ENCODE data around the gene PHEX.

Gene PHEX

GRCh38 chrX:22148565-22148964 lies 116.4 kb downstream of the PHEX start:
- in situ Hi-C loops (cut with HindIII; ENCODE audit: low sequenced_read_pairs) = loop anchor here (25.0 kb wide), 1 partner anchor 161 kb away; no protein-coding TSS in a partner anchor
- TF ChIP-seq CTCF (IDR thresholded peaks at IDR 0.05; ENCODE audit: low read depth, low read length, missing control alignments) = no peak
- DNase-seq (ENCODE audit: low read depth) = no peak
- no peak overlapping the region for H3K4me3 ChIP-seq (ENCODE audit: low read depth, low read length)

- no peak for TF ChIP-seq CTCF (IDR thresholded peaks at IDR 0.05; ENCODE audit: low read depth, low read length, missing control alignments)
- no peak overlapping the region for H3K4me3 ChIP-seq (ENCODE audit: low read depth, low read length)
- DNase-seq (ENCODE audit: low read depth) = no peak
- in situ Hi-C loops (cut with HindIII; ENCODE audit: low sequenced_read_pairs) = no loop called here
These were observed 118.2 kb downstream of the PHEX start for GRCh38 chrX:22150371-22150770.

GRCh38 chrX:22155126-22155525 lies 123.0 kb downstream of the PHEX start:
- in situ Hi-C loops (cut with HindIII; ENCODE audit: low sequenced_read_pairs) = no loop called here

DNA sequence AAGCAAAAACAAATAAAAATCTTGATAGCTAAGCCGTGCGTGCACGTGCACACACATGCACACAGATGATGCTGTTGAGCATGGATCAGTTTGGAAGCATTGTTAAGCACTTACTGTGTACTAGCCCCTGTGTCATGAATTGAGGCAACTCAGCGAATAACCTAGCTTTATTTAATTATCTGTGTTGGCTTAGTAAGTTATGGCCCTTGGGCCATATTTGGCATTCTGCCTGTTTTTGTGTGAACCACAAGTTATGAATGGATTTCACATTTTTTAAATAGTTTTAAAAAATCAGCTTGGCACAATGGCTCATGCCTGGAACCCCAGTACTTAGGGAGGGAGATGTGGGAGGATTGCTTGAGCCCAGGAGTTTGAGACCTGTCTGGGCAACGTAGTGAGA lies 126.9 kb downstream of the PHEX start:
- in situ Hi-C loops (cut with HindIII; ENCODE audit: low sequenced_read_pairs) = no loop called here
- no peak overlapping the region for H3K4me3 ChIP-seq (ENCODE audit: low read depth, low read length)
- no peak for TF ChIP-seq CTCF (IDR thresholded peaks at IDR 0.05; ENCODE audit: low read depth, low read length, missing control alignments)
- DNase-seq (ENCODE audit: low read depth) = no peak

More at GRCh38 chrX:22155126-22155525, 123.0 kb downstream of the PHEX start:
- no peak overlapping the region for H3K4me3 ChIP-seq (ENCODE audit: low read depth, low read length)
- no peak for TF ChIP-seq CTCF (IDR thresholded peaks at IDR 0.05; ENCODE audit: low read depth, low read length, missing control alignments)
- no peak for DNase-seq (ENCODE audit: low read depth)

- no peak for DNase-seq (ENCODE audit: low read depth)
- in situ Hi-C loops (cut with HindIII; ENCODE audit: low sequenced_read_pairs) = no loop called here
- H3K4me3 ChIP-seq (ENCODE audit: low read depth, low read length) = no peak overlapping the region
- TF ChIP-seq CTCF (IDR thresholded peaks at IDR 0.05; ENCODE audit: low read depth, low read length, missing control alignments) = no peak
These were observed 131.2 kb downstream of the PHEX start for GRCh38 chrX:22163326-22163725.

- DNase-seq (ENCODE audit: low read depth) = no peak
- no peak for TF ChIP-seq CTCF (IDR thresholded peaks at IDR 0.05; ENCODE audit: low read depth, low read length, missing control alignments)
- in situ Hi-C loops (cut with HindIII; ENCODE audit: low sequenced_read_pairs) = no loop called here
- H3K4me3 ChIP-seq (ENCODE audit: low read depth, low read length) = no peak overlapping the region
These were observed 132.8 kb downstream of the PHEX start for GRCh38 chrX:22164770-22165388.
